ENCODE results near the gene DDX20.
A peak's percentile ranks its signal among the peaks of the same experiment; 100 is the strongest.

Gene DDX20

DNA sequence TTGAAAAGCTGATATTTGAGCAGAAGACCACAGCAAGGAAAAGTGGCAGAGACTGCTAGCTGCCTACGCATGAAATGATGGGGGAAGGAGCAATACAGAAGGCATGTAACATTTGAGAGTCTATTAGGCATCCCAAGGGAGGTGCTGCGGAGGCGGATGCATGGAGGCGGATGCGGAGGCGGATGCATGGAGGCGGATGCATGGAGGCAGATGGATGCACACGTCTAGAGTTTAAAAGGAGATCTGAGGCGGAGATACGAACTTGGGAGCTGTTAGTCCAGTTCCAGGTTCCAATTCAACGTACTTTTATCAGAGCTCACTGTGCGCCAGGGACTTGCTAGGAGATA, 744 bp upstream of the DDX20 start:
- DNase-seq (ENCODE audit: low spot score), result peak; percentile 35
- TF ChIP-seq, protein P1, sequence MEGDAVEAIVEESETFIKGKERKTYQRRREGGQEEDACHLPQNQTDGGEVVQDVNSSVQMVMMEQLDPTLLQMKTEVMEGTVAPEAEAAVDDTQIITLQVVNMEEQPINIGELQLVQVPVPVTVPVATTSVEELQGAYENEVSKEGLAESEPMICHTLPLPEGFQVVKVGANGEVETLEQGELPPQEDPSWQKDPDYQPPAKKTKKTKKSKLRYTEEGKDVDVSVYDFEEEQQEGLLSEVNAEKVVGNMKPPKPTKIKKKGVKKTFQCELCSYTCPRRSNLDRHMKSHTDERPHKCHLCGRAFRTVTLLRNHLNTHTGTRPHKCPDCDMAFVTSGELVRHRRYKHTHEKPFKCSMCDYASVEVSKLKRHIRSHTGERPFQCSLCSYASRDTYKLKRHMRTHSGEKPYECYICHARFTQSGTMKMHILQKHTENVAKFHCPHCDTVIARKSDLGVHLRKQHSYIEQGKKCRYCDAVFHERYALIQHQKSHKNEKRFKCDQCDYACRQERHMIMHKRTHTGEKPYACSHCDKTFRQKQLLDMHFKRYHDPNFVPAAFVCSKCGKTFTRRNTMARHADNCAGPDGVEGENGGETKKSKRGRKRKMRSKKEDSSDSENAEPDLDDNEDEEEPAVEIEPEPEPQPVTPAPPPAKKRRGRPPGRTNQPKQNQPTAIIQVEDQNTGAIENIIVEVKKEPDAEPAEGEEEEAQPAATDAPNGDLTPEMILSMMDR (IDR thresholded peaks at IDR 0.05; ENCODE audit: extremely low read depth, missing control alignments), result no peak

DNA sequence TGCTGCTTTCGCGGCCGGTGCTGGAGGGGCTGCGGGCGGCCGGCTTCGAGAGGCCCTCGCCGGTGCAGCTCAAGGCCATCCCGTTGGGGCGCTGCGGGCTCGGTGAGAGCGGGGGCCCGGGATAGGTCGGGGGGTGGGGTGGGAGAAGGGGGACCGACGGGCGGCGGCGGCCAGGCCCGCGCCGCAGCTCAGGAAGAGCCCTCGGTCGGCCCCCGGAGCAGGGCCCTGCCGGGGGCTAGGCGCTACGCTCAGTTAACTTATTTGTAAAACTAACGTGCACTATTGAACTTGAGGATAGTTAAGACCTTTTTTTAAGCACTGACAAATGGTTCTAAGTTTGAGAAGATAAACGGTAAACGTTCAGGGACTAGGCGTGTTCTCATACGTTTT, 418 bp downstream of the DDX20 start:
- TF ChIP-seq, protein P1 (IDR thresholded peaks at IDR 0.05; ENCODE audit: extremely low read depth, missing control alignments), result no peak

DNA sequence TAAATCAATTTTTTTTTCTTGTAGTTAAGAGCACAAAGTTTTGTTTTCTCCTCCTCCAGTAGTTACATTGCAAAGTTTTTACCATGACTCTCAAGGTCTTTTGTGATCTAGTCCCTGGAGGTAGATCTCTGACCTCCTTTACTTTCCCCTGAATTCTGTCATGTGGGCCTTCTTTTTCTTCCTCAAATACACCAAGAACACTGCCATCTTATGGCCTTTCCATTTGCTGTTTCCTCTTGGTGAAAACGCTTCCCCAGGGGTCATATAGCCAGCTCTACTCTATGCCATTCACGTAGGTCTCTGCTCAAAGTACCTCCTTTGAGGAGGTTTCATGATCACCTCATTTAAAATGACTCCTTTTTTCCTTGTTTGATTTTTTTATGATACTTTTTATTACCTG, 2.7 kb downstream of the DDX20 start:
- DNase-seq (ENCODE audit: low spot score), result no peak

More for the DNA sequence above, 418 bp downstream of the DDX20 start:
- no peak for DNase-seq (ENCODE audit: low spot score)

DNA sequence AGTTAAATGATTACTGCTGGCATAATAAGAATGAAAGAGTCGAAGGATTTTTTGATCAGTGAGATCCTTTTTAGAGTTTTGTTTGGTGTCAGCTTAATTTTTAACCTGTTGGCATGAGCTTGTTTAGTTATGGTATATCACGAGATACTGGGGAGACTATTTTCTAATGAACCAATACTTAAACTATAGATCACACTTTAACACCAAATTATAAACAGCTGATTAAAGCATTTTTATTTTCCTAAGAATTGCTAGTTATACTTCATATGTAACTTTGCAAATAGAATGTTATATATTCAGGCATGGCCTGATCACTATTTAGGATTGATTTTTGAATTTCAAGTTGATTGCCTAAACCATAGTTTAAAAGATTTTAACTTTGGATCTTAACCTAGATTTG, 6.0 kb downstream of the DDX20 start:
- TF ChIP-seq, protein P1 (IDR thresholded peaks at IDR 0.05; ENCODE audit: extremely low read depth, missing control alignments), result no peak
- DNase-seq (ENCODE audit: low spot score), result no peak

More for the DNA sequence above, 2.7 kb downstream of the DDX20 start:
- TF ChIP-seq, protein P1 (IDR thresholded peaks at IDR 0.05; ENCODE audit: extremely low read depth, missing control alignments), result no peak

DNA sequence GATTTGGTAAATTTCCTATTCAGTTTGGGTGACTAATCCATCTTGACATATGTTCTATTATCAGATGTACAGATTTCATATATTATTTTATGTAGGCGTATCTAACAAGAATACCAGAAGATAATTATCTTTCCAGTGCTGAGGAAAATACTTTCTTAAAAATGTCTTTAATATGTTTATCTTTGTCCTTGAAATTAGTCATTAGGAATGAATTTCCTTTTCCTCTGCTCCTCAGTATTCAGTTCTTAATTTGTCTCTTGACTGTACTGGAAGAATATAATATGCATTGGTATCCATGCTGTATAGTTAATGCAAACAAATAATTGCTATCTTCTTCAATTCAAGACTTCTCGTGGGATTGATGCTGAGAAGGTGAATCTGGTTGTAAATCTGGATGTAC, 6.6 kb downstream of the DDX20 start:
- no peak for DNase-seq (ENCODE audit: low spot score)
- TF ChIP-seq, protein P1 (IDR thresholded peaks at IDR 0.05; ENCODE audit: extremely low read depth, missing control alignments), result no peak

DNA sequence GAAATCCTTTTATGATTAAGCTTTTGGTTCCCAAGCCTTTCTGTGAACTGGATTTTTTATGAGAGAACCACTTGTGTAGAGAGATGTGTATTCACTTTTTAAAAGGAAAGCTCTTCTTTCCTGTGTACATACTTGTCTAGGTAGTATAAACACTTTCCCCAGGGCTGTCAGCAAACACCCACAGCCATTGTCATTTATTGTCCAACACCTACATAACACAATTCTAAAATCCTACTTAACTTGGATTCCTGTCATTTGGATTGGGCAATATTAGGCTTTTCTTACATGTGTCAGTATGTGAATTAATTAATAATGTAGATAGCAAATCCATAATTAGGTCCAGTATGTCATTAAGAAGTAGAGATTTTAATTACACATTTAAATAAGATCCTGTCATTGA, 12.3 kb downstream of the DDX20 start:
- TF ChIP-seq, protein P1 (IDR thresholded peaks at IDR 0.05; ENCODE audit: extremely low read depth, missing control alignments), result no peak
- DNase-seq (ENCODE audit: low spot score), result no peak

DNA sequence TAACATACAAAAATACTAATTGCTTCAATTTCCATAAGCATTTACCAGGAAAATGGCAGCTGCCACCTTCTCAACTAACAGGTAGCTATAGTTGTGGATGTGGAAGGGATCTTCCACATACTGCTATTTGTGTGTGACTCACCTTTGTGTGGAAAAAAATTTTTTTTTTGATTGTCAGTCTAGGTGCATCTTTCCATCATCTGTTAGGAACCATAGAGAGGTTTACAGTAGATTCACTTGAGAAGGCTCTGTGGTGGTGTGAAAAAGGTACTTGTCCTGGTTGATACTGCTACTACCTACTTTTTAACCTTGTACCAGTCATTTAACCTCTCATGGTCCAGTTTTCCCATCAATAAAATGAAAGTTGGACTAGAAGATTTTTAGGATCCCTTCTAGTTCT, 12.9 kb downstream of the DDX20 start:
- no peak for DNase-seq (ENCODE audit: low spot score)
- TF ChIP-seq, protein P1 (IDR thresholded peaks at IDR 0.05; ENCODE audit: extremely low read depth, missing control alignments), result no peak

Data from GM20000 (cell line).